ENCODE results near the gene GRIK2. TPM values are rescaled to one million over a fixed set of nuclear protein-coding genes. Genes with fewer than 3 reads are reported as not detected.

GRIK2 gene
- total and polyA plus RNA-seq, 7 donors: 0.03 to 2.9 (median 0.53) TPM; not detected in 1

- Histone ChIP-seq H3K27ac (no peak overlapping the region), H3K4me1 (no peaks in the 10 kb centered on the region), H3K4me3 (no peak overlapping the region), H3K9me3 (no peaks in the 10 kb centered on the region), H3K27me3 (ENCODE audit: insufficient read depth in 3 of 3, low read length in 2 of 3) (no peaks in the 10 kb centered on the region), H3K36me3 (ENCODE audit: insufficient read depth in 1 of 2, low read depth in 1 of 2) (no peaks in the 10 kb centered on the region)
- DNase-seq: no peak
- 75 to 83% (median 81%) methylated on average over 1 of the region's 1 CpG for WGBS, 3 donors
- no peak for ATAC-seq
- intact Hi-C loops (cut with DNase I): no loop called here
- no peak for TF ChIP-seq CTCF (IDR thresholded peaks at IDR 0.05)
Measured at GRCh38 chr6:102118034-102118433, 724.5 kb downstream of the GRIK2 start.

All from psoas muscle (tissue), 8 donors.